Gastrocnemius medialis (tissue), 4 donors: Measurements from ENCODE around the gene HIC2.
"Not testable (repeated sequence)": the region's sequence is repeated elsewhere in the genome, so short reads cannot be mapped to it uniquely, and the experiment has no call there.

Experiments
- CTCF ChIP-seq, 5 experiments: fragments of 450-650 bp in 3 of 5; fragments of 200-600 bp in 2 of 5; sonication (generic) in 2 of 5; IDR thresholded peaks in 4 of 5; conservative IDR thresholded peaks in 1 of 5; 1 replicate in 4 of 5; 2 replicates in 1 of 5; pipeline ENCODE4 v1.5.1; 2016 to 2019; ENCODE audit warnings: antibody characterized with exemption in 5 of 5, mild to moderate bottlenecking in 3 of 5, moderate library complexity in 3 of 5
- POLR2A ChIP-seq, 2 donors: fragments of 450-650 bp; IDR thresholded peaks; one replicate each; pipeline ENCODE4 v1.6.1; 2017; ENCODE audit warnings: antibody characterized with exemption in 2 of 2, mild to moderate bottlenecking in 2 of 2, moderate library complexity in 2 of 2

- TF ChIP-seq CTCF (IDR thresholded peaks at IDR 0.05 in 4 of 5, conservative IDR thresholded peaks at IDR 0.05 in 1 of 5); POLR2A (IDR thresholded peaks at IDR 0.05): not testable (repeated sequence)
Observed at GRCh38 chr22:21389480-21389879, 27.7 kb upstream of the HIC2 start.
